Stimulated activated CD8-positive, alpha-beta memory T cell treated with anti-CD3 and anti-CD28 coated beads, Interleukin-12 subunit alpha, Interleukin-12 subunit beta, amount 100 ng/mL, for 1 hour (primary cell): ENCODE measurements around the gene PBX1.

Experiments
- DNase-seq: peaks from one replicate; pipeline ENCODE4 v3.0.0-alpha.2; 2020; ENCODE audit warnings: low read depth

The PBX1 gene

GRCh38 chr1:164781972-164782371, 223.0 kb downstream of the PBX1 start:
- DNase-seq = no peak

GRCh38 chr1:164783778-164784555, 225.0 kb downstream of the PBX1 start:
- DNase-seq = no peak

DNA sequence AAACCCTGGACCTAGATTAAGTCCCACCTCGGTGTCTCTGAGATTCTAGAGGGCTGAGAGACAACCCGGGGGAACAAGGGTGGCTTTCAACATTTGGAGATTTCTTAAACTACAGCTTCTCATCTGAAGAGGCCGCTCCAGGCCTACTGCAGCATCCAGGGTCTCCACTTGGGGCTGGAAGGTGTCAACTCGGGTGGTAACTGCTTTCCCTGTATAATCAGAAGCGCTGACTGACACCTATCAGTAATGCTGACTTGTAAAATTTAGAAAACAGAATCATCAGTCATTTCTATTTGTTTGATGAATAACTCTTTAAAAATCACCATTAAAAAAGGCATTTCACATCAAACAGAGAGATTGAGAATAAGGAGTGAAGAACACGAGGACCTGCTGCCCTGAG, 226.0 kb downstream of the PBX1 start:
- DNase-seq = no peak

DNA sequence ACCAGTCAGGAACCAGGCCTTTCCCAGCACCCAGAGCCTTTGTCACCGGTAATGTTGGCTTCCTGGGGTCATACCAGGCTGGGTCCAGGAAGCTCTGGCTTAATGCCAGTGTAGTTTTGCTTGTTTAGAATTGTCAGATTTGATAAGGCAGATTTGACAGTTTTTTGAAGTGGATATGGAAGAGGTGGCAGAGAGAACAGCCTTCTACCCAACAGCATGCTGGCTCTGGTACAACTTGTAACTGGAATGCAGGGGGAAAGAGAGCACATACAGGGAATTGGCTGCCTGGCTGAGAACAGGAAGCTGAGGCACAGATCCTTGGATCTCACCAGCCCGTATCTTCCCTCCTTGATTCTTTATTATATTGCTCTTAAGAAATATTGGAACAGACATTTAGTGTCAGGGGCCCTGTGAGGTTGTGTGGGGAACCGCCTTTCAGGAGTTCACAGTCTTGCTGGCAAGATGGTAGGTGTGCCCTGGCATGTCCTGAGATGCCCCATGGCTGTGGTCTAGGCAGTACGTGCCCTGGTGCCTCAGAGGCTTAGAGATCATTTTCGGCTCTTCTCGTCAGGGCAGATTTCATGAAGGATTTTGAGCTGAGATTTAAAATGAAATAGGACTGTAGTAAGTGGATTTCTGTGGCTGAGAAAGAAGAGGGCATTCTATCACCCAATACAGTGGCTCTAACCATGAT, 227.0 kb downstream of the PBX1 start:
- DNase-seq = no peak

DNA sequence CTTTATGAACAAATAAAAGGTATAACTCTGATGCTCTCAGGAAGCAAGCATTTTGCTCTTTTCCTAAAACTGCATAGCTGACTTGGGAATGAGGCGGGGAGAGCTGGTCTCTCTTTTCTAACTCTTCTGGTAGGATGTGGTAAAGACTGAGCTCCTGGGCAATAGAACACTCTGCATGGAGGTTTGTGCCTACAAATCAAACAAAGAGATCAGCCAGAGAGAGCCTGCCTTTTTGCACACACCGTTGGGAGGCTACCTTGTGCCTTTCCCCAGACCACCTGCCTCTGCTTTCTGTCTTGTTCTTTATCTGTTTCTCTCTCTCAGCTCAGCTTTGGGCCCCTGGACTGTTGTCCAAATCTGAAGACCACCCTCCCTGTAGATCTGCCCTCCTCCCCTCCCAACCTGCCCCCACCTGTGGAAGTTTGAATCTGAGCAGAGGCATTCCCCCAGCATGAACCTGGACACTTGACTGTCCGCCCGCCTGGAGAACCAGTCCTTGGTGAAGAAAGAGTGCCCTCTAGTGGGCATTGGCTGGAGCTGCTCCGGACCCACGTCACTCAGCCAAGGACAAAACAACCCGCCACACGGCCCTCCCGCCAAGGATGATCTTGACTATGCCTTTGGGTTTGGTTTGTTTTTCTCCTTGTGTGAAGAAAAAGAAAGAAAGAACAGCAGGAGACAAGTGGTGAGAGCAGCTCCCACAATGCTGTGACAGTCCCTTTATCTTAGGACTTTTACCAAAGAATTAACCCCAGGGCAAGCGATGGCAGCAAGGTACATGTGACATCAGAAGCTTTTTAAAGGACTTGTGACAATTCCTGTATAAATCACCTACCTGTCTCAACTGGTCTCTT, 228.2 kb downstream of the PBX1 start:
- peak; percentile 14 for DNase-seq

DNA sequence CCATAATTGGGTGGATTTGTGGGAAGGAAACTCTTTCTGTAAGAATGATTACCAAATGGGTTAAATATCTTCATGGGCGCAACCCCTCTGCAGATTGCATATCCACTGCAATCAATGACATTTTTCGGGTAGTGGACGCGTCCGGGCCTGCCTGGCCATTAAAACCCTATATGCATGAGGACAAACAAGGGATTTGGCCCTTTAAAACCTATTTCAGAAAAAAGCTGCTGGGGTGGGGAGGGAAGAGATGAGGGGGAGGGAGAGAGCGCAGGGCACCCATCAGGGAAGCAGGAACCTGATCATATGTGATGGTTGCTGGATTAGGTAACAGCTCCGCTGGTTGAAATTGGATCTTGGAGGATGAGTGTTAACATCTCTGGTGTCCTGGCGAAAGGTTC, 228.8 kb downstream of the PBX1 start:
- DNase-seq = no peak

DNA sequence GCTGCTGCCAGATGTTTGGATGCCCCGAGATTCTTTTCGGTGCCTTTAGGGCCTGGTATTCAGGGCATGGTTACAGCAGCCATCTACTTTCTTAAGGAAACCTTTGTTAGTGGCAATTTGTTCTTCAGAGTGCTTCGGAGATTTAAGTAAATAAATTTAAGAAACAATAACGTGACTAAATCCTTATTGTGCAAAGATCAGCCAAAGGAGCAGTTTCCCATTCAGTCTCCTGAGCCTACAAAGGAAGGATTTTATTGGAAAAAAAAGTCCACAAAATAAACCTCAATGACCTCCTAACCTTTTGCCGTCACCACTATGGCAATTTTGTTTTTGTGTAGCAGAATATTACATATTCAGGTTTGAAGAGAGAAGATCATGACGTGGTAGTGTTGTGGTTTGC, 231.1 kb downstream of the PBX1 start:
- no peak for DNase-seq

DNA sequence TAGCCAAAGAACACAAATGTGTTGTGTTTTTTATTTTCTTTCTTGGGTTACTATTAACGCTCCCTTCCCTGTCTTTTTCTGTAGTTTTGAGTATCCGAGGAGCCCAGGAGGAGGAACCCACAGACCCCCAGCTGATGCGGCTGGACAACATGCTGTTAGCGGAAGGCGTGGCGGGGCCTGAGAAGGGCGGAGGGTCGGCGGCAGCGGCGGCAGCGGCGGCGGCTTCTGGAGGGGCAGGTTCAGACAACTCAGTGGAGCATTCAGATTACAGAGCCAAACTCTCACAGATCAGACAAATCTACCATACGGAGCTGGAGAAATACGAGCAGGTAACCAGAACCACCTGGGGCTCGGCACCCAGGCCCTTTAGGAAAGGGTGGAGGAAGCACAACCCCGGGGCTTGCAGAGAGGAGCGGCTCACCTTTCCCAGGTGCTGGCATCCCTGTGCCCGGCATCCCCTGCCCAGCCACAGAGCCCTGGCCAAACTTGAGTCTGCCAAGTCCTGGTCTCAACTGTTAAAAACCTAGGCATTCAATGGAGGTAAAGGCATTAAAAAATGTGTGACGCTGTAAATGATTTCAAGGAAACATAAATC, 233.5 kb downstream of the PBX1 start:
- DNase-seq = no peak

- DNase-seq = no peak
These were observed 235.4 kb downstream of the PBX1 start for GRCh38 chr1:164794356-164794755.

DNA sequence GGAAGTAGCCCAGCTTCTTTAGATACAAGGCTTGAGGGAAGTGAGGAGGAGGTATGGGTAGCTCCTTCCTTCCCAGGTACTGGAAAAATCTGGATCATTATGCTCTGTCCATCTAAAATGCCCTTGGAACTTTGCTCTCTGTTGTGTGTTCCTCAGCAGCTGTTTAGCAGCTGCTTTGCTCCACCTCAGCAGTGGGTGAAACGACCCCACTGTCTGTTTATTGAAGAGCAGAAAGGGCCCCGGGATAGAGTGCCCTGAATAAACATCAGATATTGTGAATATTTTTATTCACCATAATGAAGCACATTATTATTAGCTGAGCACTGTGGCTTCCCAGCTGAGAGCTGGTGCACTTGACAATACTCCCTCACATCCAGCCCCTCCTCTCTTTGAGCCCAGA, 237.9 kb downstream of the PBX1 start:
- no peak for DNase-seq

DNA sequence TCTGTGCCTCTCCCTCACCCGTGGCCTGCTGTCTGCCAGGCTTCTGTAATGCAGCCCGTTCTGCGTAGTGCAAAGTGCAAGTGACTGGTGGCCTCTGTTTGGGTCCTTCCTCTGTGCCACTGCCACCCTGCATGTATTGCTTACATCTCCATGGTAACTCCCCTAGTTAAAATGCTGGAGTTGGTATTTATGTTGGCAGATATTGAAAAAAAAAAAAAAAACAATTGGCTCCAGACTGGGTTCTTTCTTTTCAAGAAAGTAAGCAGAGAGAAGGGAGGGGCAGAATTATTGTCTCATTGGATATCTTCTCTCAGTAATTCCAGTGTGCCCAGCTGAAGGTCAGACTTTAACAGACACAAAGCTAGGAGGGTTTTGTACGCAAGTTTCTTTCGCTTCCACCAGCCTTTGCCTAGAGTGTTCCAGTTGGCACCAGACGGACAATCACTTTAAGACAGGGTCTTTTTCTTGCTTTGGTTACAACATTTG, 242.3 kb downstream of the PBX1 start:
- DNase-seq = no peak

- DNase-seq = no peak
These were observed 243.0 kb downstream of the PBX1 start for GRCh38 chr1:164801791-164802502.

- DNase-seq = no peak
These were observed 243.7 kb downstream of the PBX1 start for GRCh38 chr1:164802529-164803282.

DNA sequence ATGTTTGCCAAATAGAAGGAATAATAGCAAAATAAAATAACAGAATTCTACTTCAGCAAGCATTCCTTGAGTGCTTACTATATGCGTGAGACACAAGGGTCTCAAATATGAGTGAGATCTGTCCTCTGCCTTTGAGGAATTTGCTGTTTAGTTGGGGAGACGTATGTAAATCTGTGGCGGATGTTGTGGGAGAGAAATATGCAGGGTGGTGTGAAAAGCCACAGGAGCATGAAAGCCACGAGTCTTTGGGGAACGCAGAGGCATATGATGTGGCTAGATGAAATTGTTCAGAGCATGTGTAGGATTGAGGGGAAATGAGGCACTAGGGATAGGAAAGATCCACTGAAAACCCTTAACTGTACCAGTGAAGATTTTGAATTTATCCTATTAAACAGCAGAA, 244.4 kb downstream of the PBX1 start:
- no peak for DNase-seq

- no peak for DNase-seq
These were observed 245.4 kb downstream of the PBX1 start for GRCh38 chr1:164804366-164804765.

DNA sequence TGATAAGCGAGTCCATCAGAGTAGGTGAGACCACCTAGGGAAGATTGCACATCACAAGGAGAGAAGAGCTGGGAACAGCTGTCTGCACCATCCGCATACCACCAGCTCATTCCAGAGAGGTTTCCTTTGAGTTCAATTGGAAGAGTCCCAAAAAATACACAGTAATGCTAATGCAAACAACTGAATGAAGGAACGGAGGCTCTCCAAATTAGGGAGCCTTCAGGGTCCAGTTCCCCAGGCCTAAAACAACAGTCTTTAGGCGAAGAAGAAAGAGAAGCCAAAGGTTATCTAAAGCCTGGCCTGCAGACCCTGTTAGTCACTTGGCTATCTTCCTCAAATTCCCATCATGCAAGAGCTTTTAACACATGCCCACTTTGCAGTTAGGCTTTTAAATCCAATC, 246.4 kb downstream of the PBX1 start:
- no peak for DNase-seq

- no peak for DNase-seq
These were observed 247.5 kb downstream of the PBX1 start for GRCh38 chr1:164806531-164806930.

DNA sequence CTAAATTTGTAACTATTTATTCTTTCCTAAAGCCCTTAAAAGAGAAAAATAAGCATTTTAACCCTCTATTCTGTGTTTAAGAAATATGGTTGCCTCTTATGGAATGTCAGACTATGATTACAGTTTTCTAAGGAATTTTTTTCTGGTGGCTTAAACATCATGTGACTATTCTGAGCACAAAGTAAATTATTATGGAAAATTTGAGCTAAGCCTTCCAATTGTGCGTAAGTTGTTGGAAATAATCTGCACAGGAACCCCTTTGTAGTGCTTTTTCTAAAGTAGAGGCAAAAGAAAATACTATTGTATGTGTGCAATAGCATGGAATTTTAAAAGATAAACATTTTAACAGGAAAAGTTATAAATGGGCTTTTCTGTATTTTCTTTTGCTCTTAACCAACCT, 254.8 kb downstream of the PBX1 start:
- DNase-seq = no peak

DNA sequence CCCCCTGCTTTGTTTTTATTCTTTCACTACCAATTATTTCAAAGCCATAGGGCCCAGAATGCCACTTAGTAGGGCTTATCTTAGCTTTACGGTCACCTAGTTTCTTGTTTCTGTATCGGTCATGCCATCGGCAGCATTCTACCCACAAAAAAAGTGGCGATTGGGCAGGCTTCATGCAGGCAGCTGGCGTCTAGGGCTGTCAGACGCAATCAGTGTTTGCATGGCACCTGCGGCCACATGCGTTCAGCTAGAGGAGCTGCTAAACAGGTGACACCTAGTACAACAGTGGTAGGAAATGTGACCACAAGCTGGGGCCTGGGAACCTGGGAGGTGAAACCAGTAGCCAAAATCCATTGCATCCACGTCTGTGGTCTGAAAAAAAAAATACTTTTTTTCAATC, 262.7 kb downstream of the PBX1 start:
- no peak for DNase-seq

- no peak for DNase-seq
These were observed 264.7 kb downstream of the PBX1 start for GRCh38 chr1:164823486-164824279.
